ENCODE measurements around the gene IL17RA.
"Not testable (repeated sequence)": the region's sequence is repeated elsewhere in the genome, so short reads cannot be mapped to it uniquely, and the experiment has no call there.

The IL17RA gene

GRCh38 chr22:17084554-17085276 is at the start of gene IL17RA:
TSS of gene IL17RA (plus strand) at chr22:17085000. CDS start at chr22:17085092, 92 bp downstream.
- peak; percentile 51 for DNase-seq (ENCODE audit: extremely low read depth, low read depth)
- no peak for TF ChIP-seq CTCF (IDR thresholded peaks at IDR 0.05; ENCODE audit: low read depth, low read length)

GRCh38 chr22:17035246-17035645 is 49.6 kb upstream of the IL17RA start:
- DNase-seq (ENCODE audit: extremely low read depth, low read depth) = no peak
- no peak for TF ChIP-seq CTCF (IDR thresholded peaks at IDR 0.05; ENCODE audit: low read depth, low read length)

- not testable (repeated sequence) for DNase-seq (ENCODE audit: extremely low read depth, low read depth)
Observed at GRCh38 chr22:17035976-17036841, 48.6 kb upstream of the IL17RA start.

GRCh38 chr22:17036842-17037711 is 47.7 kb upstream of the IL17RA start:
- DNase-seq (ENCODE audit: extremely low read depth, low read depth) = not testable (repeated sequence)

GRCh38 chr22:17043521-17043920 is 41.3 kb upstream of the IL17RA start:
- no peak for TF ChIP-seq CTCF (IDR thresholded peaks at IDR 0.05; ENCODE audit: low read depth, low read length)
- DNase-seq (ENCODE audit: extremely low read depth, low read depth) = no peak

- no peak for DNase-seq (ENCODE audit: extremely low read depth, low read depth)
- no peak for TF ChIP-seq CTCF (IDR thresholded peaks at IDR 0.05; ENCODE audit: low read depth, low read length)
Observed at GRCh38 chr22:17046566-17047348, 38.0 kb upstream of the IL17RA start.

GRCh38 chr22:17047656-17048055 is 37.1 kb upstream of the IL17RA start:
- DNase-seq (ENCODE audit: extremely low read depth, low read depth) = no peak
- TF ChIP-seq CTCF (IDR thresholded peaks at IDR 0.05; ENCODE audit: low read depth, low read length) = no peak

Data from AG09319 (cell line).